Adrenal gland (tissue), 5 donors: ENCODE measurements around the gene FBXO21.

ENCODE experiments used
- CTCF ChIP-seq, 6 experiments: fragments of 450-650 bp in 4 of 6; fragments of 200-600 bp in 2 of 6; sonication (generic) in 1 of 6; IDR thresholded peaks; 1 replicate in 5 of 6; 2 replicates in 1 of 6; pipeline versions ENCODE4 v1.5.1 to v1.8.0; 2016 to 2021; ENCODE audit warnings: antibody characterized with exemption in 6 of 6, mild to moderate bottlenecking in 2 of 6, moderate library complexity in 1 of 6
- POLR2A ChIP-seq, 2 donors: fragments of 450-650 bp; IDR thresholded peaks; one replicate each; pipeline ENCODE4 v1.6.1; 2017; ENCODE audit warnings: antibody characterized with exemption in 2 of 2, mild to moderate bottlenecking in 2 of 2, moderate library complexity in 1 of 2
- donor health status: DM: no; HTN: no; CAD: no.

DNA sequence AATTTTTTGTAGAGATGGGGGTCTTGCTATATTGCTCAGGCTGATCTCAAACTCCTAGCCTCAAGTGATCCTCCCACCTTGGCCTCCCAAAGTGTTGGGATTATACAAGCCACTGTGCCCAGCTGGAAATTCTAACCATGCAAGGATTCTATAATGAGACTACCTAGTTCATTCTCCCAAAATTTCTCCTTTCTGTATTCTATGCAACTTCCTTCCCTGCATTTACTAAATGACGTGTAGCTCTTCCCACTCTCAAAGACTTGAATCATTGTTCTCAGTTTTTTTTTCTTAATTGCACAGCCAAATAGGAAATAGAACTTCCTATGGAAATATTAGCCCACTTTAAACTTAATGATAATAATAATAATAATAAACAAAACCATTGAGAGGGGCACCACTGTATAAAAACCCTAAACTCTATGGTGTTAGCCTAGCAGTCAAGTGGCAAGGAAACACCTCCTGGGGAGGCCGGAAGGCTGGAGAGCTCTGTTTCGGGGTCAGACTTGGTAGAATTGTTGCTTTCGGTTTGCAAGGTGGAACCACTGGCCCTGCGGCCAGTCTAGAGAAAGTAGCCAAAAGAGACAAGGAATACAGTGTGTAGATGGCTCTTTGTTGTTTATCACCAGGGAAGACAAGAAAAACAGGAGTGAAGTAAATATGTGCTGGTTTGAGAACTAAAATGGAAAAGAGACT lies 51.1 kb downstream of the FBXO21 start:
- TF ChIP-seq POLR2A (IDR thresholded peaks at IDR 0.05) = no peak
- TF ChIP-seq CTCF (IDR thresholded peaks at IDR 0.05) = no peak
